ENCODE results near the gene SPATA1. TPM values are rescaled to one million over a fixed set of nuclear protein-coding genes. Genes with fewer than 3 reads are reported as not detected.

Gene SPATA1
- total and polyA plus RNA-seq, 12 donors = 0.29 to 1.5 (median 0.71) TPM; not detected in 5

GRCh38 chr1:84476225-84476624, 30.0 kb upstream of the SPATA1 start:
- Histone ChIP-seq H3K36me3 (replicated peaks in 1 of 2) (no peaks in the 10 kb centered on the region), H3K9me3 (replicated peaks in 1 of 3) (no peaks in the 10 kb centered on the region), H3K4me1 (replicated peaks in 1 of 2) (peaks cover 10 to 20% of the 10 kb centered on the region in 2 donors), H3K27me3 (peaks cover 33% of the 10 kb centered on the region), H3K27ac (no peak overlapping the region), H3K4me3 (no peak overlapping the region)
- no peak for DNase-seq
- intact Hi-C loops (cut with DNase I) = no loop called here
- 50 to 65% (median 55%) methylated on average over 1 of the region's 1 CpG for WGBS, 4 donors
- no peak for TF ChIP-seq POLR2A (IDR thresholded peaks at IDR 0.05)

DNA sequence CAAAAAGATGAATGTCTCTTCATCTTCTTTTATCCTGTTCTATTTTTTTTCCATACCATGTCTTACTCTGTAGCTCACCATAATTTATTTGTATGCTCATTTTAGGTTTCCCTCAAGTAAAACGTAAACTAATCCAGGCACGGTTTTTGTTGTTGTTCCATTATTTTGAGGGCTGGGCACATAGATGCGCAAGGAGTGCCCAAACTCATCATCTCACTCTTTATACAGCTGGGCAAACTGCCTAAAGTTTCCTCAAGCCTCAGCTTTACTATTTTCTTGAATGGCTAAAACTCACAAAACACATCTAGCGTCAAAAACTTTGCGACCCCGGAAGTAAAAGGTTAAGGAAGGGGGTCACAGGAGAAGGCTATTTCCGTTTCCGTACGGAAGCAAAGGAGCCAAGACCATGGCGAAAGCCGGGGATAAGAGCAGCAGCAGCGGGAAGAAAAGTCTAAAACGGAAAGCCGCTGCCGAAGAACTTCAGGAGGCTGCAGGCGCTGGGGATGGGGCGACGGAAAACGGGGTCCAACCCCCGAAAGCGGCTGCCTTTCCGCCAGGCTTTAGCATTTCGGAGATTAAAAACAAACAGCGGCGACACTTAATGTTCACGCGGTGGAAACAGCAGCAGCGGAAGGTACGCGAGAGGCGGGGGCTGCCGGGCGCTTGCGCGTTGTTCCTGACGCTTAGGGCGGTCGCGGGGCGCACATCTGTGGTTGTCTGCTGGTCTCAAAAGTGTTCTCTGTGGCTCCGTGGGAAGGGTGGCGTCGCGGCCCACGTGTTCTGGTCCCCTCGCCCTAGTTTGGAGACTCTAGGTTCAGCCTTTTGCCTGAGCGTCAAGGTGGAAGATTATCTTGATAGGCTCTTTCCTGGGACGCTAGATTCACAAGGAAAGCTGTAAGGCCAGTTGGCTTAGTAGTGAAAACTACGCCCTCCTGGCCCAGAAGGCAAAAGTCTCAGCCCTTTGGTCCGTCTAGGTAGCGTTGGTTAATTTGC, 27.0 kb upstream of the SPATA1 start, which contains the start of gene RPF1:
TSS of gene RPF1 (plus strand) at position 391 of the 993 bp plus-strand sequence. CDS start at position 407, 16 bp downstream.
- DNase-seq = peak; percentile 66 to 84 (median 76)
- intact Hi-C loops (cut with DNase I) = no loop called here
- 5 to 6% (median 5%) methylated on average over 37 to 51 of the region's 51 CpGs for WGBS, 4 donors

DNA sequence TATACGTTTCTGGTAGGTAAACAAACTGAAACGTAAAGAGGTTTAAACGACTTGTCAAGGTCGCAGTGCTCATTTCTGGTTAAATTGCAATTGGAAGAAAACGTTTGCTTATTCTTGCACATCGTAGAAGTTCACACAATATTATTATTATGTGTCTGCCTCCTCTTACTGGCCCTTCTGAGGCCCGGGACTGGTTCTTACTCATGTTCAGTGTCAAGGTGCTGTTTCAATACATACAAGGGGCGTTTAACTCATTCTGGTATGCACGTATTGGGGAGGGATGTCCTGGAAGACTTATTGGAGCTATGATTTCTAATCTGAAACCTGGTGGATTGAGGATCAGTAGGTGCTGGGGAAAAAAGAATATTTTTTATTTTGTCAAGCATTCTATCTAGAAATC, 26.2 kb upstream of the SPATA1 start:
- peaks cover 18% of the 10 kb centered on the region for H3K27me3 ChIP-seq
- TF ChIP-seq POLR2A (IDR thresholded peaks at IDR 0.05) = no peak
- TF ChIP-seq, protein P1, sequence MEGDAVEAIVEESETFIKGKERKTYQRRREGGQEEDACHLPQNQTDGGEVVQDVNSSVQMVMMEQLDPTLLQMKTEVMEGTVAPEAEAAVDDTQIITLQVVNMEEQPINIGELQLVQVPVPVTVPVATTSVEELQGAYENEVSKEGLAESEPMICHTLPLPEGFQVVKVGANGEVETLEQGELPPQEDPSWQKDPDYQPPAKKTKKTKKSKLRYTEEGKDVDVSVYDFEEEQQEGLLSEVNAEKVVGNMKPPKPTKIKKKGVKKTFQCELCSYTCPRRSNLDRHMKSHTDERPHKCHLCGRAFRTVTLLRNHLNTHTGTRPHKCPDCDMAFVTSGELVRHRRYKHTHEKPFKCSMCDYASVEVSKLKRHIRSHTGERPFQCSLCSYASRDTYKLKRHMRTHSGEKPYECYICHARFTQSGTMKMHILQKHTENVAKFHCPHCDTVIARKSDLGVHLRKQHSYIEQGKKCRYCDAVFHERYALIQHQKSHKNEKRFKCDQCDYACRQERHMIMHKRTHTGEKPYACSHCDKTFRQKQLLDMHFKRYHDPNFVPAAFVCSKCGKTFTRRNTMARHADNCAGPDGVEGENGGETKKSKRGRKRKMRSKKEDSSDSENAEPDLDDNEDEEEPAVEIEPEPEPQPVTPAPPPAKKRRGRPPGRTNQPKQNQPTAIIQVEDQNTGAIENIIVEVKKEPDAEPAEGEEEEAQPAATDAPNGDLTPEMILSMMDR (IDR thresholded peaks at IDR 0.05) = no peak
- peak overlapping the region in 1 of 5 donors; percentile 86 for H3K27ac ChIP-seq
- H3K4me3 ChIP-seq = peak overlapping the region; percentile 11 to 72 (median 50)
- peaks cover 10 to 31% of the 10 kb centered on the region in 2 donors for H3K4me1 ChIP-seq (replicated peaks in 1 of 2)
- WGBS, 4 donors = 4 to 6% (median 6%) methylated on average over 9 of the region's 9 CpGs
- peaks cover 0 to 21% of the 10 kb centered on the region in 2 donors for H3K36me3 ChIP-seq (replicated peaks in 1 of 2)
- intact Hi-C loops (cut with DNase I) = no loop called here
- H3K9me3 ChIP-seq (replicated peaks in 1 of 3) = no peaks in the 10 kb centered on the region
- no peak for DNase-seq

More for the DNA sequence above, 27.0 kb upstream of the SPATA1 start, which contains the start of gene RPF1:
- H3K27me3 ChIP-seq = peaks cover 18% of the 10 kb centered on the region
- H3K36me3 ChIP-seq (replicated peaks in 1 of 2) = peaks cover 0 to 16% of the 10 kb centered on the region in 2 donors
- H3K9me3 ChIP-seq (replicated peaks in 1 of 3) = no peaks in the 10 kb centered on the region
- peak within 1 kb of the TSS in 4 of 5 donors; percentile 72 to 86 (median 77) for H3K27ac ChIP-seq
- TF ChIP-seq, protein P1 (IDR thresholded peaks at IDR 0.05) = no peak
- TF ChIP-seq POLR2A (IDR thresholded peaks at IDR 0.05) = peak; percentile 35 to 57
- H3K4me3 ChIP-seq = peak within 1 kb of the TSS; percentile 11 to 72 (median 50)
- peaks cover 10 to 31% of the 10 kb centered on the region in 2 donors for H3K4me1 ChIP-seq (replicated peaks in 1 of 2)

DNA sequence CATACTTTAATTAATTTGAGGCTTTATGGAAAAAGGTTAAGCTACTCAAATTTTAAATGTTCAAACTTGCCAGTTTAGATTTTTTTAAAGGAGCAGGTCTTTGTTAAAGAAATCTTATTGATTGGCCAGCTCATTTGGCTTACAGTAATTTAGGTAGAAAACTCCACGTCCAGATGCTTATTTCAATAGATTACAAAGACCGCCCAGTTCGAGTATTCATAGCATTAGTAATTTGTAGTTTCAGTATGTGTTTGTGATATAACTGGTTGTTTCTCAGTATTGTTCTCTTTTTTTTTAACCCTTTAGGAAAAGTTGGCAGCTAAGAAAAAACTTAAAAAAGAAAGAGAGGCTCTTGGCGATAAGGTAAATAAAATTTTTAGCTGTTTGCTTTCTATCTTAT, 25.5 kb upstream of the SPATA1 start:
- H3K4me1 ChIP-seq (replicated peaks in 1 of 2) = peaks cover 10 to 31% of the 10 kb centered on the region in 2 donors
- H3K27ac ChIP-seq = no peak overlapping the region
- no peaks in the 10 kb centered on the region for H3K9me3 ChIP-seq (replicated peaks in 1 of 3)
- no peak for DNase-seq
- no peak for TF ChIP-seq POLR2A (IDR thresholded peaks at IDR 0.05)
- peaks cover 13% of the 10 kb centered on the region for H3K27me3 ChIP-seq
- H3K4me3 ChIP-seq = peak overlapping the region in 1 of 4 donors; percentile 72
- WGBS, 4 donors = 86 to 91% (median 88%) methylated on average over 4 of the region's 4 CpGs
- intact Hi-C loops (cut with DNase I) = no loop called here
- peaks cover 0 to 21% of the 10 kb centered on the region in 2 donors for H3K36me3 ChIP-seq (replicated peaks in 1 of 2)

GRCh38 chr1:84481317-84481716, 24.9 kb upstream of the SPATA1 start:
- no peaks in the 10 kb centered on the region for H3K9me3 ChIP-seq (replicated peaks in 1 of 3)
- no peak for DNase-seq
- no peak for TF ChIP-seq POLR2A (IDR thresholded peaks at IDR 0.05)
- TF ChIP-seq, protein P1 (IDR thresholded peaks at IDR 0.05) = no peak
- no peak overlapping the region for H3K27ac ChIP-seq
- H3K4me3 ChIP-seq = no peak overlapping the region
- 92 to 96% (median 94%) methylated on average over 2 of the region's 2 CpGs for WGBS, 4 donors
- peaks cover 11% of the 10 kb centered on the region for H3K27me3 ChIP-seq
- peaks cover 0 to 21% of the 10 kb centered on the region in 2 donors for H3K36me3 ChIP-seq (replicated peaks in 1 of 2)
- H3K4me1 ChIP-seq (replicated peaks in 1 of 2) = peaks cover 10 to 31% of the 10 kb centered on the region in 2 donors
- intact Hi-C loops (cut with DNase I) = no loop called here
